GM06990 (cell line): ENCODE measurements around the gene FOXK1.

Source experiments
- DNase-seq: peaks from one replicate; pipeline ENCODE4 v3.0.0-alpha.2; 2011; ENCODE audit not compliant: insufficient read length; ENCODE audit errors: extremely low read depth
- H3K27me3 ChIP-seq: replicated peaks from 2 replicates; pipeline ENCODE4 v1.6.0; 2011; ENCODE audit warnings: low read length; ENCODE audit not compliant: control insufficient read depth, insufficient read depth
- H3K36me3 ChIP-seq: 2 replicates; pipeline ENCODE4 v1.5.1; 2011; ENCODE audit warnings: low read length; ENCODE audit not compliant: control insufficient read depth, insufficient read depth
- H3K4me3 ChIP-seq: replicated peaks from 2 replicates; pipeline ENCODE4 v1.5.1; 2011; ENCODE audit warnings: low read depth, mild to moderate bottlenecking, control low read depth, low read length
- TF ChIP-seq, protein P1 (sequence below): IDR thresholded peaks from 2 replicates; pipeline ENCODE4 v1.5.1; 2011; ENCODE audit warnings: low read length, control low read depth, mild to moderate bottlenecking, inconsistent platforms; ENCODE audit not compliant: insufficient read depth, poor library complexity, severe bottlenecking

FOXK1 gene

DNA sequence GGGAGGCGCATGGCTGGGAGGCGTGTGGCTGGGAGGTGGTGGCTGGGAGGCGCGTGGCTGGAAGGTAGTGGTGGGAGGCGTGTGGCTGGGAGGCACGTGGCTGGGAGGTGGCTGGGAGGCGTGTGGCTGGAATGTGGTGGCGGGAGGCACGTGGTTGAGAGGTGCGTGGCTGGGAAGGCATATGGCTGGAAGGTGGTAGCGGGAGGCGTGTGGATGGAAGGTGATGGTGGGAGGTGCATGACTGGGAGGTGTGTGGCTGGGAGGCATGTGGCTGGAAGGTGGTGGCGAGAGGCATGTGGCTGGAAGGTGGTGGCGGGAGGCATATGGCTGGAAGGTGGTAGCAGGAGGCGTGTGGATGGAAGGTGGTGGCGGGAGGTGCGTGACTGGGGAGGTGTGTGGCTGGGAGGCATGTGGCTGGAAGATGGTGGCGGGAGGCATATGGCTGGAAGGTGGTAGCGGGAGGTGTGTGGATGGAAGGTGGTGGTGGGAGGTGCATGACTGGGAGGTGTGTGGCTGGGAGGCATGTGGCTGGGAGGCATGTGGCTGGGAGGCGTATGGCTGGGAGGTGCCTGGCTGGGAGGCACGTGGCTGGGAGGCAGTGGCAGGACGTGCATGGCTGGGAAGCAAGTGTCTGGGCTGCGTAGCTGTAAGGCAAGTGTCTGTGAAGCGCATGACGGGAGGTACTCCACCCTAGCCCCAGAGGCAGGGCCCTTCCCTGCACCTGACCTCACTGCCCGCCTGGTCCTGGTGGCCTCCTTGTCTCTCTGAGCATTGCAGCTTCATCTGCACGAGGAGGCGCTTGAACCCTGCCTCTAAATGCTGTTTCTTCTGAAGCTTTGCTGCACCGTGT is 35.1 kb downstream of the FOXK1 start:
- H3K36me3 ChIP-seq: no peaks in the 10 kb centered on the region; the same call in 1 of the 2 replicates
- TF ChIP-seq, protein P1, sequence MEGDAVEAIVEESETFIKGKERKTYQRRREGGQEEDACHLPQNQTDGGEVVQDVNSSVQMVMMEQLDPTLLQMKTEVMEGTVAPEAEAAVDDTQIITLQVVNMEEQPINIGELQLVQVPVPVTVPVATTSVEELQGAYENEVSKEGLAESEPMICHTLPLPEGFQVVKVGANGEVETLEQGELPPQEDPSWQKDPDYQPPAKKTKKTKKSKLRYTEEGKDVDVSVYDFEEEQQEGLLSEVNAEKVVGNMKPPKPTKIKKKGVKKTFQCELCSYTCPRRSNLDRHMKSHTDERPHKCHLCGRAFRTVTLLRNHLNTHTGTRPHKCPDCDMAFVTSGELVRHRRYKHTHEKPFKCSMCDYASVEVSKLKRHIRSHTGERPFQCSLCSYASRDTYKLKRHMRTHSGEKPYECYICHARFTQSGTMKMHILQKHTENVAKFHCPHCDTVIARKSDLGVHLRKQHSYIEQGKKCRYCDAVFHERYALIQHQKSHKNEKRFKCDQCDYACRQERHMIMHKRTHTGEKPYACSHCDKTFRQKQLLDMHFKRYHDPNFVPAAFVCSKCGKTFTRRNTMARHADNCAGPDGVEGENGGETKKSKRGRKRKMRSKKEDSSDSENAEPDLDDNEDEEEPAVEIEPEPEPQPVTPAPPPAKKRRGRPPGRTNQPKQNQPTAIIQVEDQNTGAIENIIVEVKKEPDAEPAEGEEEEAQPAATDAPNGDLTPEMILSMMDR: no peak
- DNase-seq: no peak
- H3K27me3 ChIP-seq: no peaks in the 10 kb centered on the region
- H3K4me3 ChIP-seq: no peak overlapping the region

DNA sequence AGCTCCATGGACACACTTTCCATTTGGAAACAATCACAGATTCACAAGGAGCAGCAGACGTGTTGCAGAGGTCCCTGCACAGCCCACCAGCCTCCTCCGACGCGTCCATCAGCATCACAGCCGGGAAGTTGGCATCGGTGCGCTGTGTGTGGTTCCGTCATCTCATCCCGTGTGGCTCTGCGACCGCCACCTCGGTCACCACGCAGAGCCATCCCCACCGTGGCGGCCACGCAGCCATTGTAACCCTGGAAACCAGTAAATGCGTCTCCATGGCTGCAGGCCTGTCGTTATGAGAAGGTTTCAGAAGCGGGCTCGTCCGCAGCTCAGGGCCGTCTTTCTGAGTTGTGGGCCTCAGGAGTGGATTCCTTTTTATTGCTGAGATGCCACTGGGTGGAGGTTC is 36.0 kb downstream of the FOXK1 start:
- DNase-seq: no peak
- H3K4me3 ChIP-seq: no peak overlapping the region
- TF ChIP-seq, protein P1: no peak
- no peaks in the 10 kb centered on the region for H3K27me3 ChIP-seq
- peaks cover 6% of the 10 kb centered on the region for H3K36me3 ChIP-seq

DNA sequence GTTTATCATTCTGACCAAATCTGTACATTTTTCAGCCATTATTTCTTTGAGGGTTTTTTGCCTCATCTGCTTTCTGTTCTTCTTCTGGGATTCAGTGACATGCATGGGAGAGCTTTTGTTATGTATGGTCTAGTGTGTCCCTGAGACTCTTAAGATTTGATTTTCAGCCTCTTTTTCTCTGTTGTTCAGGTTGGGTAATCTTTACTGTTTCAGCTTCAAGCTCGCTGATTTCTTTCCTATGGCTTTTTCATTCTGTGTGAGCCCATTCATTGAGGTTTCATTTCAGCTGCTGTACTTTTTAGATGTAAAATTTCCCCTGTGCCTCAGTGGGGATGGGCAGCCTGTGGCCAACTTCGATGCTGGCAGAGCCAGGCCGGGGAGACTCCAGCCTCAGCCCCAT is 38.1 kb downstream of the FOXK1 start:
- TF ChIP-seq, protein P1: no peak
- H3K36me3 ChIP-seq: peaks cover 6% of the 10 kb centered on the region
- no peak for DNase-seq
- no peaks in the 10 kb centered on the region for H3K27me3 ChIP-seq
- no peak overlapping the region for H3K4me3 ChIP-seq

DNA sequence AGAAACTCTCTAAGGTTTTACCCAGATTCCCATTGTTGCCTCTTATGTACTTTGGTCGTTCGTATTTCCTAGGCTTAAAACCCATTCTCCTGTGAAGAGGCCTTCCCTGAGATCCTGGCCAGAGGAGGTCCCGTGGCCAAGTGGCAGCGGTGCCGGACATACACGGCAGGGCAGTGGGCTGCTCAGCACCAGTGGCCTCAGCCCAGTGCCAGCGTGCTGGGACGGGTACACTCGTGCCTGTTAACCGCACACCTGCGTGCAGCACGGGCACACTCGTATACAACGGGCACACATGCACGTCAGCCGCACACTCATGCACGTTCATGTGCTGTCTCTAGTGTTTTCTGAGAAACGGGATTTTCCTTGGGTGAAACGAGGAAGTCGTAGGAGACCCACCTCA is 40.2 kb downstream of the FOXK1 start:
- TF ChIP-seq, protein P1: no peak
- H3K27me3 ChIP-seq: no peaks in the 10 kb centered on the region
- peaks cover 6% of the 10 kb centered on the region for H3K36me3 ChIP-seq
- DNase-seq: no peak
- no peak overlapping the region for H3K4me3 ChIP-seq

DNA sequence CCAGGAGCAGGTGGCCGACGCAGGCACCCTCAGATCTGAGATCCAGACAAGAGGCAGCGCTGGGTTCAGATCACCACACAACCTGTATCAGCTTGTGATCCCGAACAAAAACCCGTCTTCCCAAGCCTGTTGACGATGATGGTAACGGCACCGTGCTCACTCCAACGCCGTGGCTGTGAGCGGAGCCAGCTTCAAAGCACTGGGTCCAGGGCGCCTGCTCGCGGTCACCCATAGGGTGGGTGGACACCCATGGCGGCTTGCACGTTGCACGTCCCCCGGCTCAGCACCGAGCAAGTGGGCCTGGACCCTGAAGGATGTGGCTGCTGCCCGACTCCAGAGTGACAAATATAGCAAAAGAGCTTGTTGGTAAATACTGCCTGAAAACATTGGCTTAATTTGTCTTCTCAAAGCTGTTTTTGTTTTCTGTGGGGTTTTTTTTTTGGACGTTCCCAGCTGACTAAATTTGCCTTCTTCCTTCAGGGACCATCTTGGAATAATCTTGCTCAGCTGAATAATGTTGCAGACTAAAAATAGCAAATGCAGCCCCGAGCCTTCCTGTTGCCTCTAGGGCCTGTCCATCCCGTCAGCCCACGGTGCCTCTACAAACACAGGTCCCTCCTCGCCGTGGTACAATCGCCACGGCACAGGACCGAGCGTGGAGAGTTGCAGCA is 41.0 kb downstream of the FOXK1 start:
- TF ChIP-seq, protein P1: no peak
- Histone ChIP-seq H3K36me3 (peaks cover 6% of the 10 kb centered on the region), H3K4me3 (no peak overlapping the region), H3K27me3 (no peaks in the 10 kb centered on the region)
- DNase-seq: no peak

DNA sequence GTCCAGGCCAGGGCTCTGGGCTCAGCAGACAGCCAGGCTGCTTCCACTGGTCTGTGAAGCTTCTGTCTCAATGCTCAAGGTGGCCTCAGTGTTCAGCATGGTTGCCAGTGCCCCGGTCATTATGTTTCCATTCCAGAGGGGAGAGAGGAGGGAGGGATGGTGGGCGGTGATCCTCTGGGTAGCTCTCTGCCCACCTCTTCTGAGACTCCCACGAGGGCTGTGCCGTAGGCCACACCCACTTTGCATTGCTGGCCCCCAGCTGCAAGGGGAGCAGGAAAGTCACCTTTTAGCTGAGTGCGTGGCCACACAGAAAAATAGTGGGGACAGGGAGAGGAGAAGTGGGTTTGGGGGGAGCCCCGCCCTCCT is 42.5 kb downstream of the FOXK1 start:
- Histone ChIP-seq H3K27me3 (no peaks in the 10 kb centered on the region), H3K36me3 (peaks cover 6% of the 10 kb centered on the region), H3K4me3 (peak overlapping the region; percentile 72)
- TF ChIP-seq, protein P1: no peak
- no peak for DNase-seq
